Panc1 (cell line): ENCODE data around the gene PITX2. TPM values are rescaled to one million over a fixed set of nuclear protein-coding genes. Genes with fewer than 3 reads are reported as not detected.

Experiments used
- total RNA-seq: library from RNA; stranded (reverse); gene quantifications from one replicate; pipeline ENCODE4 v1.2.1, GENCODE V29; 2021; ENCODE audit not compliant: unreplicated experiment

PITX2 gene
- total RNA-seq, 1 experiment from 2014 or later = 0.44 TPM

Other genes with a start within 250 kb of the PITX2 start
- gene ENPEP, start 146.9 kb downstream of the PITX2 start, total RNA-seq = not detected